GM13976 (cell line): ENCODE results near the gene C17orf107.

ENCODE experiments used
- DNase-seq: peaks from one replicate; pipeline ENCODE4 v3.0.0; 2012; ENCODE audit warnings: low spot score
- CTCF ChIP-seq: IDR thresholded peaks from 2 replicates; pipeline ENCODE4 v1.5.1; 2012; ENCODE audit warnings: borderline replicate concordance, mild to moderate bottlenecking; ENCODE audit not compliant: insufficient read depth; ENCODE audit errors: extremely low read depth, missing control alignments, control extremely low read depth
- in situ Hi-C: fragments of 300-500 bp; cut with MboI; formaldehyde crosslinking; loops from one replicate; pipeline ENCODE4 v1.12.0; 2022; ENCODE audit warnings: low sequenced_read_pairs, mixed read lengths, inconsistent platforms; ENCODE audit not compliant: unreplicated experiment

The C17orf107 gene

GRCh38 chr17:4936436-4936835 is 37.1 kb downstream of the C17orf107 start:
- in situ Hi-C loops, result no loop called here
- TF ChIP-seq CTCF, result no peak
- DNase-seq, result no peak

GRCh38 chr17:4937553-4937952 is 38.2 kb downstream of the C17orf107 start:
- in situ Hi-C loops, result no loop called here
- DNase-seq, result no peak
- TF ChIP-seq CTCF, result no peak

- in situ Hi-C loops, result no loop called here
- TF ChIP-seq CTCF, result no peak
- DNase-seq, result no peak
Measured at GRCh38 chr17:4938069-4938491, 38.7 kb downstream of the C17orf107 start.

- no peak for TF ChIP-seq CTCF
- in situ Hi-C loops, result no loop called here
- DNase-seq, result no peak
Measured at GRCh38 chr17:4938688-4939545, 39.6 kb downstream of the C17orf107 start.

GRCh38 chr17:4939546-4939795 is 40.1 kb downstream of the C17orf107 start:
- in situ Hi-C loops, result no loop called here
- TF ChIP-seq CTCF, result no peak

GRCh38 chr17:4939796-4940554 is 40.6 kb downstream of the C17orf107 start, which contains the start of the genes RNF167 and SLC25A11:
RNF167 (plus strand) TSS chr17:4940268; CDS start chr17:4940910, 642 bp downstream.
SLC25A11 (minus strand) TSS chr17:4940046; CDS start chr17:4939910, 136 bp downstream.
- no peak for TF ChIP-seq CTCF
- peak; percentile 98 for DNase-seq
- in situ Hi-C loops, result no loop called here

More at GRCh38 chr17:4939546-4939795, 40.1 kb downstream of the C17orf107 start:
- no peak for DNase-seq
